Uterus (tissue), 2 donors: Measurements from ENCODE around the gene GNE.

Source experiments
- CTCF ChIP-seq, 4 experiments: fragments of 200-600 bp in 2 of 4; fragments of 450-650 bp in 2 of 4; sonication (generic) in 2 of 4; IDR thresholded peaks; one replicate each; pipeline ENCODE4 v1.5.1; 2016 to 2019; ENCODE audit warnings: antibody characterized with exemption in 4 of 4, mild to moderate bottlenecking in 2 of 4, moderate library complexity in 1 of 4
- POLR2A ChIP-seq, 2 donors: fragments of 450-650 bp; IDR thresholded peaks; one replicate each; pipeline ENCODE4 v1.6.1; 2016; ENCODE audit warnings: antibody characterized with exemption in 2 of 2, mild to moderate bottlenecking in 1 of 2, moderate library complexity in 1 of 2

- TF ChIP-seq CTCF (IDR thresholded peaks at IDR 0.05) (no peak), POLR2A (IDR thresholded peaks at IDR 0.05) (no peak)
These were observed 87.7 kb downstream of the GNE start for GRCh38 chr9:36170531-36170930.
